Caki2 (cell line): ENCODE data around the gene ENDOU. TPM values are rescaled to one million over a fixed set of nuclear protein-coding genes. Genes with fewer than 3 reads are reported as not detected.

Experiments used
- DNase-seq: peaks from one replicate; pipeline ENCODE4 v3.0.0-alpha.2; 2015; ENCODE audit warnings: low read depth
- in situ Hi-C: cut with HindIII; loops from 2 replicates; pipeline ENCODE4 v1.10.0; 2016; ENCODE audit warnings: low sequenced_read_pairs, low pct_unique_long_range_greater_than_20kb, mixed read lengths
- total RNA-seq: library from RNA; depleted of rRNA; stranded (reverse); fragments of >200 nt; shearing (Covaris generic); gene quantifications from 2 replicates; pipeline ENCODE4 v1.2.3, GENCODE V29; 2014; ENCODE audit warnings: low replicate concordance

The ENDOU gene
- total RNA-seq, 1 experiment from 2014 or later = not detected

- DNase-seq = peak; percentile 36
- in situ Hi-C loops = no loop called here
These were observed 7.9 kb upstream of the ENDOU start for GRCh38 chr12:47733142-47733541.

- in situ Hi-C loops = no loop called here
These were observed 7.2 kb upstream of the ENDOU start for GRCh38 chr12:47732504-47732903.

GRCh38 chr12:47731723-47732122, 6.4 kb upstream of the ENDOU start:
- in situ Hi-C loops = no loop called here
- no peak for DNase-seq

More at GRCh38 chr12:47732504-47732903, 7.2 kb upstream of the ENDOU start:
- no peak for DNase-seq

GRCh38 chr12:47730341-47730744, 5.1 kb upstream of the ENDOU start:
- no peak for DNase-seq
- in situ Hi-C loops = no loop called here

GRCh38 chr12:47729233-47729632, 3.9 kb upstream of the ENDOU start:
- in situ Hi-C loops = no loop called here
- DNase-seq = no peak

- DNase-seq = no peak
- in situ Hi-C loops = no loop called here
These were observed 603 bp upstream of the ENDOU start for GRCh38 chr12:47725893-47726292.

- in situ Hi-C loops = no loop called here
- no peak for DNase-seq
These were observed 2.2 kb downstream of the ENDOU start for GRCh38 chr12:47722941-47723631.

- DNase-seq = no peak
- in situ Hi-C loops = no loop called here
These were observed 3.0 kb downstream of the ENDOU start for GRCh38 chr12:47722136-47722834.

GRCh38 chr12:47721431-47721973, 3.8 kb downstream of the ENDOU start:
- DNase-seq = no peak
- in situ Hi-C loops = no loop called here

- in situ Hi-C loops = no loop called here
- no peak for DNase-seq
These were observed 6.8 kb downstream of the ENDOU start for GRCh38 chr12:47718531-47718930.

- in situ Hi-C loops = no loop called here
- DNase-seq = peak; percentile 37
These were observed 7.7 kb downstream of the ENDOU start for GRCh38 chr12:47717443-47718193.

GRCh38 chr12:47717046-47717442, 8.2 kb downstream of the ENDOU start:
- in situ Hi-C loops = no loop called here
- no peak for DNase-seq

GRCh38 chr12:47715877-47716548, 9.3 kb downstream of the ENDOU start:
- no peak for DNase-seq
- in situ Hi-C loops = no loop called here

- in situ Hi-C loops = no loop called here
- DNase-seq = peak; percentile 58
These were observed 9.9 kb downstream of the ENDOU start for GRCh38 chr12:47715393-47715876.

- no peak for DNase-seq
- in situ Hi-C loops = no loop called here
These were observed 10.4 kb downstream of the ENDOU start for GRCh38 chr12:47714826-47715386.

GRCh38 chr12:47712171-47712570, 13.1 kb downstream of the ENDOU start:
- in situ Hi-C loops = no loop called here
- no peak for DNase-seq

- in situ Hi-C loops = no loop called here
- DNase-seq = no peak
These were observed 13.8 kb downstream of the ENDOU start for GRCh38 chr12:47711448-47711847.

- no peak for DNase-seq
- in situ Hi-C loops = no loop called here
These were observed 15.0 kb downstream of the ENDOU start for GRCh38 chr12:47710278-47710677.
